GM12874 (cell line): ENCODE measurements around the gene ALDH8A1.

Experiments used
- TF ChIP-seq, protein P1 (sequence below): IDR thresholded peaks from 2 replicates; pipeline ENCODE4 v1.5.1; 2011; ENCODE audit warnings: low read depth, mild to moderate bottlenecking, control low read depth, low read length, moderate library complexity; ENCODE audit not compliant: insufficient read depth

Gene ALDH8A1

DNA sequence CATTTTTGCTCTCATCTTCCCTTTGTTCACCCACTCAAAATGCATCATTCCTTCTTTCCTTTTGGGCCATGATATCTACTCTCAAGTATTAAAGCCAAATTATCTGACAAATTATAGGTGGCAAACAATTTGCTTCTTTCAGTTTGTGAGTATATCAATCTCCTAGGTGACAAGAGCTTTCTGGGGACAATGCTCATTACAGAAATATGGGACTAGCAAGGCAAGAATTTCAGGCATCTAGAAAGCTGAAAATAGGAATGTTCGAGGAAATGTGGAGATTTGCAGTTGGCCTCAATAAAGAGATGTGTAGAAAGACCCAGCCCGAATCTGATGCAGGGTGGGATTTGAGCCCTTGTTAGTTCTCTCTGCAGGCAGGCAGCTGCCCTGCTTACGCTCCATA lies 71.8 kb downstream of the ALDH8A1 start:
- TF ChIP-seq, protein P1, sequence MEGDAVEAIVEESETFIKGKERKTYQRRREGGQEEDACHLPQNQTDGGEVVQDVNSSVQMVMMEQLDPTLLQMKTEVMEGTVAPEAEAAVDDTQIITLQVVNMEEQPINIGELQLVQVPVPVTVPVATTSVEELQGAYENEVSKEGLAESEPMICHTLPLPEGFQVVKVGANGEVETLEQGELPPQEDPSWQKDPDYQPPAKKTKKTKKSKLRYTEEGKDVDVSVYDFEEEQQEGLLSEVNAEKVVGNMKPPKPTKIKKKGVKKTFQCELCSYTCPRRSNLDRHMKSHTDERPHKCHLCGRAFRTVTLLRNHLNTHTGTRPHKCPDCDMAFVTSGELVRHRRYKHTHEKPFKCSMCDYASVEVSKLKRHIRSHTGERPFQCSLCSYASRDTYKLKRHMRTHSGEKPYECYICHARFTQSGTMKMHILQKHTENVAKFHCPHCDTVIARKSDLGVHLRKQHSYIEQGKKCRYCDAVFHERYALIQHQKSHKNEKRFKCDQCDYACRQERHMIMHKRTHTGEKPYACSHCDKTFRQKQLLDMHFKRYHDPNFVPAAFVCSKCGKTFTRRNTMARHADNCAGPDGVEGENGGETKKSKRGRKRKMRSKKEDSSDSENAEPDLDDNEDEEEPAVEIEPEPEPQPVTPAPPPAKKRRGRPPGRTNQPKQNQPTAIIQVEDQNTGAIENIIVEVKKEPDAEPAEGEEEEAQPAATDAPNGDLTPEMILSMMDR, result no peak

DNA sequence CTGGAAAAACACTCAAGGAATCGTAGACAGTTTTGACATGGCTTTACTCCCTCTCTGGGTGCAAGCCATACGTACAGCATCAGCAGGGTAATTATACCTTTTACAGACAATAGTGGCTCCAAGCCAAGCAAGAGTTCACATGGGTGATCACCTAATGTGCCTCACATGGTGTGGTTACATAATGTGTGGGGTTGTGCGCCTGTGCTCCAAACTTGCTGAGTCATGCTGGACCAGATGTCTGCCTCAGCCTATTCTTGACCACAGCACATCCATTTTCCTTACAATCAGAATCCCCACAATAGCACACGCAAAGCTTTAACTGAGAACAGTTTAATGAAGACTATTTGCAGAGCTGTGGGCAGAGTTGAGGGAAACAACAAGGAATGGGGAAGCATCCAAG lies 74.5 kb downstream of the ALDH8A1 start:
- TF ChIP-seq, protein P1, result no peak

DNA sequence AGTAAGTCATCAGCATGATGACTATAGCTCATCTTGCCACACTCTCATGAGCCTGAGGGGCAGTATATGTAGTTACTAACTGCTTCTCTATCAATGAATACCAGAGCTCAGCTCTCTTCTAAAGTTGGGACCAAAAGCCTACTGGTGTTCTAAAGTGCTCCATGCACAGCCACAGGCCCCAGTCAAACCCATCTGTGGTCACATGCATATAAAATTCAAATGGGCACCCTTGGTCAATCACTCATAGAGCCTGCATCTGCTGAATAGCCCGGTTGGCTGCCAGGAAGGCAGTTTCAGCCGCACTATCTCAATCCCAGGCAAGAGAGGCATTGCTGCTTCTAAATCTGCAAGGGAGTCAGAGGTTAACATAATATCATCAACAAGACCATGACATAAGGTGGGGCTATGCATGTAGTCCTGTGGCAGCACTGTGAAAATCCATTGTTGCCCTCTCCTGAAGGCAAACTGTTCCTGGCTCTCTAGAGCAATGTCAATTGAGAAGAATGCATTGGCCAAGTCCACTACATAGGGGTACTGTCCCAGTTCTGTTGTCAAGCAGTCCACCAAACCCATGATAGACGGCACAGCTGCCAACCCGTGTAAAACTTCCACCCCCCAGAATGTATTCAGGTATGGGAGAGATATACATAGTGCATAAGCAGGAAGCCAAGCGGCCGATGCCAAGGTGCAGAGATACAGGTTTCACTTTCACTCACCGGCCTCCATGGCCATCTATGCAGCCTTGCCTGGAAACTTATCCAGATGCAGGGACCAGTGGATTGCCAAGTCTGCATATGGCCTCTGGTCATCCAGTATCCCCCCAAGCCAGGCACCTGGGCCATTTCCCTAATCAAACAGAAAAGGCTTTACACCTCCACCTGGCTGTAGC lies 76.2 kb downstream of the ALDH8A1 start:
- TF ChIP-seq, protein P1, result no peak

DNA sequence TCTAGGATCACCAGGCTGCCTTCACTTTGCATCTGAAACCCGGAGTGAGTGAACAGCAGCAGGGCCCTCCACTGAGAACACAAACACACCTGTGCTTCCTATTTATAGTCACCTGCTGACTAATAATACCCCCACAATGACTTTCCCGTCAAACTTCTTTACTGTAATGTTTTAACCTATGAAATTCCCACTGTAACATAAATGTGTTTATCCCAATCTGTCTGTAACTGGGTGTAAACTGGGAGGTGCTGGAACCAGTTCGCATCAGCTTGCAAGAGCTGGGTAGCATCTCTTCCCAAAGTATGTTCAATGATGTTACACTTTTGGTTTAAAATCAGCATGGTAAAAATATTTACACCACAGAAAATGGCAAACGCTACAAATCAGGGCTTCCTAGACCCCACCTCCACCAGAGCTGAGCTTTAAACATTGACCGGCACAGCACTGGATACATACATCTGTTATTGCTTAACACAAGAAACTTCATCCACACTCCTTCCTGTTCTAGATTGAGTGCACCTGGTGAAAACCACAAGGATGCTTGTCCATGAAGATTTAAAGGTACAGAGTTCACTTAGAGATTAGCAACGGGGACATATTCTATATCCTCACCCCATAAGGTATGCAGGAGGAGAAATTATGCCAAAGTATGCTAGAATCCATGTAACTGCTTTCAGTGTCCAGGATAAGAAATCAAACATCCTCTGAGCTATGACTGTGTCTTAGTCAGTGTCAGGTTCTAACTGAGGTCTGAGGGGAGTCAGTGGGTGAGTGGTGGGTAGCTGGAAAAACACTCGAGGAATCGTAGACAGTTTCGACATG lies 79.0 kb downstream of the ALDH8A1 start:
- TF ChIP-seq, protein P1, result no peak

DNA sequence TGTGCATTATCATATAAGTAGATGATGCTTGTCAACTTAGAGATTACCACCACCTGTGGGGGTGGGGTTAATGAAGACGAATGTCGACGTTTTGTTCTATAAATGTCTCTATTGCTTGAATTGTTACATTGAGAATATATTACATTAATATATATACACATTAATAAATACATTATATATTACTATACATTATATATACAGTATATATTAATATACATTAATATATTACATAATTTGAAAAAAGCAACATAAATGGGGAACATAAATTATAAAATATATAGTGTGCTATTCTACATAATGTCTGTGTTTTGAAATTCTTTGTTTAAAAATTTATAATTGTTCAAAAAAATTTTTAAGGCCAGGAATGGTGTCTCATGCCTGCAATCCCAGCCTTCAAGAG lies 81.1 kb downstream of the ALDH8A1 start:
- TF ChIP-seq, protein P1, result no peak
